H54 (cell line): ENCODE measurements around the gene CHAF1B.
"Not testable (repeated sequence)": the region's sequence is repeated elsewhere in the genome, so short reads cannot be mapped to it uniquely, and the experiment has no call there.

Source experiments
- DNase-seq: peaks from one replicate; pipeline ENCODE4 v3.0.0; 2011; ENCODE audit warnings: low spot score, mixed read lengths; ENCODE audit not compliant: insufficient read length
- FAIRE-seq: peaks from 3 replicates; lab custom pipeline; 2011; peaks lifted over from hg19 to GRCh38; lab: Jason Lieb, UNC
- POLR2A ChIP-seq: IDR thresholded peaks from 2 replicates; pipeline ENCODE4 v1.6.1; 2011; ENCODE audit warnings: low read depth, mild to moderate bottlenecking, low read length

CHAF1B gene

DNA sequence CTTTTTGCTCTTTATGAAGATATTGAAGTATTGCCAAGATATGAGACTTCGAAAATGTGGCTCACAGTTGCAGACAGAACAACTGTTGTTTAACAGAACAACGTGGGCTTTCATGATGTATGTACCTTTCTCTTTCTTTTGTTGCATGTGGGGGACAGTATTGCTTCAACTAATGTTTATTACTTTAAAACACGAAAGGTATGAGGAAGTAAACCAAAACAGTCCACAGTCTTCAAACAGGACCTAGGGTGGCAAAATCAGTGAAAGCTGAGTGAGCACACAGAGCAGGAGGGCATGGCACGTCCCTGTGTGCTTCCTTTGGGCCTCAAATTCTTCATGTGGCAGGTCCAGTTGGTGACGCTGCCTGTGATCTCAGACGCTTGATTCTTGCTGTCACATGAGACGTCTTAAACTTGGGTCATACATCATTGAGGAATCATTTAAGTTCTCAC is 7.8 kb upstream of the CHAF1B start:
- no peak for TF ChIP-seq POLR2A

DNA sequence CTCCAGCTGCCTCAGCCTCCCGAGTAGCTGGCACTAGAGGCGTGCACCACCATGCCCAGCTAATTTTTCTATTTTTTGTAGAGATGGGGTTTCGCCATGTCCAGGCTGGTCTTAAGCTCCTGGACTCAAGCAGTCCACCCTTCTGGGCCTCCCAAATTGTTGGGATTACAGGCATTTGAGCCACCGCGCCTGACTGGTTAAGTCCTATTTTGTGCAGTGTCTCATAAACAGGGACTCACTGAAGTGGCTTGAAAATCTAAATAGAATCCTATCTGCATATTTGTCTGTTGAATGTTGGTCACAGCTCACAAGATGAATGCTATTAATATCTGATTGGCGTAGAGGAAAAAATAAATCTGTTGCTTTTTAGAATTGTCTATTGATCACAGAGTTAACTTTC is 5.9 kb upstream of the CHAF1B start:
- no peak for DNase-seq
- TF ChIP-seq POLR2A = no peak
- FAIRE-seq = no peak

More for the DNA sequence above, 7.8 kb upstream of the CHAF1B start:
- FAIRE-seq (no peak), DNase-seq (no peak)

DNA sequence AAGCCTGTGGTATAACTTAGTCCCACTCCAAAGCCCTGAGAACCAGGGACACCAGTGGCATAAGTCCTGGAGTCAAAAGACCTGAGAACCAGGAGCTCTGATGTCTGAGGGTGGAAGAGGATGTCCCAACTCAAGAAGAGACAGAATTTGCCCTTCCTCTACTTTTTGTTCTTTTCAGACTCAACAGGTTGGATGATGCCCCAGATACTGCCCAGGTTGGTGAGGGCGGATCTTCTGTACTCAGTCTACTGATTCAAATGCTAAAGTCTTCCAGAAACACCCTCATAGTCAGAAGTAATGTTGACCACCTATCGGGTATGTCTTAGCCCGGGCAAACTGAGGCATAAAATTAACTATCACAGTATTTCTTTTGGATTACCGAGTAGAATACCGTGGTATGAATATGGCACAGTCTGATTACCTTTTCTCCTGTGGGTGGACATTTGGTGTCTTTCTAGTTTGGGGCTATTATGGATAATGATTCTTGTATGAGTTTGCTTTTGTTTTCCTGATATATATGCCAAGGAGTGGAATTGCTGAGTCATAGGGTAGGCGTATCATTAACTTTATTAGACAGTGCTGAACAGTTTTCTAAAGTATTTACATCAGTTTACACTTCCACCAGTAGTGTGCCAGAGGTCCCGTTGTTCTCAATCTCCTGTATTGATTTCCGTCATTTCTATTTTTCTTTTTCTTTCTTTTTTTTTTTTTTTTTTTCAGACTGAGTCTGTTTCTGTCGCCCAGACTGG is 3.2 kb upstream of the CHAF1B start:
- FAIRE-seq (no peak), DNase-seq (no peak)
- TF ChIP-seq POLR2A = no peak

DNA sequence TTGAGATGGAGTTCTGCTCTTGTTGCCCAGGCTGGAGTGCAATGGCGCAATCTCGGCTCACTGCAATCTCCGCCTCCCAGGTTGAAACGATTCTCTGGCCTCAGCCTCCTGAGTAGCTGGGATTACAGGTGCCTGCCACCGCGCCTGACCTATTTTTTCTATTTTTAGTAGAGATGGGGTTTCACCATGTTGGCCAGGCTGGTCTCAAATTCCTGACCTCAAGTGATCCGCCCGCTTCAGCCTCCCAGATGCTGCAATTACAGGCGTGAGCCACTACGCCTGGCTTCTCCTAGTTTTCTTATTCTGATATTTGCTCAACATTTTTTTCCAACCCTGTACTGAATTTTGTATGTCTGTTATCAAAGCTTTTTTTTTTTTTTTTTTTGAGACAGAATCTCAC is 2.5 kb upstream of the CHAF1B start:
- not testable (repeated sequence) for DNase-seq, FAIRE-seq

DNA sequence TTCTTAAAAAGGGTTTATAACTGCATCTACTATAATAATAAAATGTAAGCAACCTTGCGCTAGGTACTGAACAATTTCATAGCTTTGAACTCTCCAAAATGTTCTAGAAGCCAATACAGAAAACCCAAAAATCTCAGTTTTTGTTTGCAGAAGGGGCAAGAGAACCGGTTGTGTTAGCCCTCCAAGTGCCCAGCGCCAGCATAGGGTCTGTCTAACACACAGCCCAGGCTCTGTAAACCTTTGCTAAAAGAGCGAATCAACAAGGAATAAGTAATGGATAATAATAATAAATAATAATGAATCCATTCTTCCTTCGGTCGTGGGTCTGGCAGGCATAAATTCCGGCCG is 333 bp upstream of the CHAF1B start:
- no peak for FAIRE-seq
- TF ChIP-seq POLR2A = no peak
- DNase-seq = no peak

DNA sequence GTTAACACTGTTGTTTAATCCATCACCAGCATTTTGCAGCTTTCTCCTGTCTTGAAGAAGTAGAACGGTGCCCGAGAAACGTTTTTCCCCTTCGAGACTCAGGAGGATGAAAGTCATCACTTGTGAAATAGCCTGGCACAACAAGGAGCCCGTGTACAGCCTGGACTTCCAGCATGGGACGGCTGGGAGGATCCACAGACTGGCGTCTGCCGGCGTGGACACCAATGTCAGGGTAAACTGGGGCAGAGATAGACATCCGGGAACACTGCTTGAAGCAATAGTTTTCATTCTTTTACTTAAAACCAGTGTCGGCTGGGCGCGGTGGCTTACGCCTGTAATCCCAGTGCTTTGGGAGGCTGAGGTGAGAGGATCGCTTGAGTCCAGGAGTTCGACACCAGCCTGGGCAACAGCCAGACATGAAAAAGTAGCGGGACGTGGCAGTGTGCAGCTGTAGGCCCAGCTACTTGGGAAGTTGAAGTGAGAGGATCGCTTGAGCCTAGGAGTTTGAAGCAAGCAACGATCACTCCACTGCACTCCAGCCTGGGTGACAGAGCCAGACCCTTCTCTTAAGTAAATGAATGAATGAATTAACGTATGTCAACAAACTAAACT is 945 bp downstream of the CHAF1B start:
- FAIRE-seq (no peak), DNase-seq (no peak)
- no peak for TF ChIP-seq POLR2A

DNA sequence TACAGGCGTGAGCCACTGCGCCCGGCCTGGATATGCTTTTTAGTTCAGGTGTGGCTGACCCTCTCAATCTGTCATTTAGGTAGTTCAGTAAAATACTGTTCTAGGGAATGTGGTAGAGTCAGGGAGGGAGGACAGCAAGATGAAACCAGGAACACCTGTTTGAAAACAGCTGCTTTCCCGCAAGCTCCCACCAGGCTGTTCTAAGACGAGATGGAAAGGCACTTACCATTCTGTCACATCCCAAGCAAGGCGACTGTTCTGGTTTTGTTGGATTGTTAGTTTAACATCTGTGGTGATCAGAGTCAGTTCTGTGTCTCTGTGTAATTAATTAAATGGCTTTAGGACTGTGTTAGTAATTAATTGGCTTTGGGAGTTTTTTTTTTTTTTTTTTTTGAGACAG is 2.9 kb downstream of the CHAF1B start:
- DNase-seq (no peak), FAIRE-seq (no peak)
- no peak for TF ChIP-seq POLR2A

DNA sequence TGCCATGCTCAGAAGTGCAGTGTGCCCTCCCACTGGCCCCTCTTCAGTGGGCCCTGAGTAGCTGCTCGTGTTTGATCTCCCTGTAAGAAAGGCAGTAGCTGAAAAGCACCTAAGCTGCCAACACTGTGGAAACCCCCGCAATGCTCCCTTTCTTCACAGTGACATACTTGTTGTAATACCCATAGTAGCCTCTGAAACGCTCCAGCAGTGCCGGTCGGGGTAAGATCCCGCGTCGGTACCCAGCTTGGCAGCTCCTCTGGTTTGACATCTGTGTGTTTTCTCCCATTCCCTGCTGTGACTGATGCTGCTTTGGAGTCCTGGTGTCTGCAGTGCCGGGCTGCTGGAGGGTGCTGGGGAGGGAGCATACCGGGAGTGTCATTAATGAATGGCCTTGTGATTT is 3.6 kb downstream of the CHAF1B start:
- FAIRE-seq = no peak
- no peak for TF ChIP-seq POLR2A
- DNase-seq = no peak

DNA sequence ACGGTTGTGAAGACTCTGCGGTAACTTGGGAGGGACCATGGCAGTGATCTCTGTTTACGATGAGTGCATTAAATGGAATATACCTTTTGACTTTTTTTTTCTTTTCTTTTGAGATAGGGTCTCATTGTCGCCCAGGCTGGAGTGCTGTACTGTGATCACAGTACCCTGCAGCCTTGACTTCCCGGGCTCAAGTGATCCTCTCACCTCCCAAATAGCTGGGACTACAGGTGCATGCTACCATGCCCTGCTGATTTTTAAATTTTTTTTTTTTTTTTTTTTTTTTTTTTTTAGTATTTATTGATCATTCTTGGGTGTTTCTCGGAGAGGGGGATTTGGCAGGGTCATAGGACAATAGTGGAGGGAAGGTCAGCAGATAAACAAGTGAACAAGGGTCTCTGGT is 6.5 kb downstream of the CHAF1B start:
- not testable (repeated sequence) for FAIRE-seq, DNase-seq

DNA sequence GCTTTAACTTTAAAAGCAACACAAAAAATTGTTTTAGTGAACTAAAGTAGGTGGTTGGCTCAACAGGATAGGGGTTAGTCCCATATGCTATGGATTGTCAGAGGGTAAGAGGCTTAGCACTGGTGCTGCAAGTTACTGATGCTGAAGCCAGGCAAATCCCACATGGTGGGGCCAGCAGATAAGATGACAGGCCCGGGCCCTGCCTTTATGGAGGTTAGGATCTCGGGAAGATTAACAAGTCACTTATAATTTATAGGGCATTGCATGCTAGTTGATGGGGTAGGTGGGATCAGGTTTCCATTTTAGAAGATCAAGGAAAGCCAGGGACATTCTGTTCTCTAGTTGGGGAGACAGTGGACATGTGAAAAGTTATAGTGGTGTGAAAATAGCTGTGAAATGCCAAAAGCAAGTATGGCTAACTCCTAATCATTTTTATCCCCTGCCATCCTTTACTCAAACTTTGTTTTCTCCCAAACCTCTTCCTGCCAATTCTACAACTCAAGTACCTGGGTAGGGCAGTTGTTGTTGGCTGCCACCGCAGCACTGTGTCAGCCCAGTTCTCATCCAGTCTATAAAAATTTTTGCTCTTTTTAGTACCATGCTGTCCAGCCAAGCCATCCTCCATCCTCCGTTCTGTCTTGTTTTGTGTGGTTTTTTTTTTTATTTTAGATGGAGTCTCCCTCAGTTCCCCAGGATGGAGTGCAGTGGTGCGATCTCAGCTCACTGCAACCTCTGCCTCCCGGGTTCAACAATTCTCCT is 10.3 kb downstream of the CHAF1B start:
- no peak for TF ChIP-seq POLR2A
- no peak for FAIRE-seq
- no peak for DNase-seq

DNA sequence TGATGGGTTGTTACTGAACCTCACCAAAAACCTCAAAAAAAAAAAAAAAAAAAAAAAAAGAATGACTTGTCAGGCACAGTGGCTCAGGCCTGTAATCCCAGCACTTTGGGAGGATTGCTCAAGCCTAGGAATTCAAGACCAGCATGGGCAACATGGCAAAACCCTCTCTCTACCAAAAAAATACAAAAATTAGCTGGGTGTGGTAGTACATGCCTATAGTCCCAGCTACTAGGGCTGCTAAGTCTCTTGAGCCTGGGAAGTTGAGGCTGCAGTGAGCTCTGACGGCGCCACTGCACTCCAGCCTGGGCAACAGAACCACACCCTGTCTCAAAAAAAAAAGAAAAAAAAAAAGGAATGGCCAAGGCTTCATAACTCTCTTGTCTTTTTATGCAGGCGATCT is 11.1 kb downstream of the CHAF1B start:
- DNase-seq (no peak), FAIRE-seq (no peak)
- no peak for TF ChIP-seq POLR2A

DNA sequence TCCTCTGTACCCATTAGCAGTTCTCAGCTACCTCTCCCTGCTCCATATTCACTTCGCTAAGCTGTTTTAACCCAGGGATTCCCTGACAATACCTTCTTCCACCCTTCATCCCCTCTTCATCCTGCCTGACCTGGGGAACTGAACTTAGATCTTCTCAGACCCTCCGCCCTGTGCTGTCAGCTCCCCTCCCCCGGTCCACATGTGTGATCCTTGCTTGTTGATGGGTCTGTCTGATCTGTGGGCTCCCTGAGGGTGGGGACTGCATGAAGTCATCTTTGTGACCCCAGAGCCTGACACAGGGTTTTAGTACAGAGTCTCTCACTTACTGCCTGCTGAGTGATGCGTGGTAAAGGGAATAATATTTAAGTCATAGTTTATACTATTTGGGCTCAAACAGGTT is 11.8 kb downstream of the CHAF1B start:
- no peak for TF ChIP-seq POLR2A
- no peak for DNase-seq

DNA sequence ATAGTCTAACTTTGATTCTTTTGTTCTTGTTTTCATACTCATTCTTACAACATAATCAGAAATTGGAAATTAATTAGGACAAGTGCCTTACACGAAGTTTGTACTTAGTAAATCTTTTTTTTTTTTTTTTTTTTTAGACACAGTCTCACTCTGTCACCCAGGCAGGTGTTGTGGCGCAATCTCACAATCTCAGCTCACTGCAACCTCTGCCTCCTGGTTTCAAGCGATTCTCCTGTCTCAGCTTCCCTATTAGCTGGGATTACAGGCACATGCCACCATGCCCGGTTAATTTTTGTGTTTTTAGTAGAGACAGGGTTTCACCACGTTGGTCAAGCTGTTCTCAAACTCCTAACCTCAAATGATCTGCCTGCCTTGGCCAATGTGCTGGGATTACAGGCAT is 12.4 kb downstream of the CHAF1B start:
- TF ChIP-seq POLR2A = no peak

More for the DNA sequence above, 11.8 kb downstream of the CHAF1B start:
- no peak for FAIRE-seq

DNA sequence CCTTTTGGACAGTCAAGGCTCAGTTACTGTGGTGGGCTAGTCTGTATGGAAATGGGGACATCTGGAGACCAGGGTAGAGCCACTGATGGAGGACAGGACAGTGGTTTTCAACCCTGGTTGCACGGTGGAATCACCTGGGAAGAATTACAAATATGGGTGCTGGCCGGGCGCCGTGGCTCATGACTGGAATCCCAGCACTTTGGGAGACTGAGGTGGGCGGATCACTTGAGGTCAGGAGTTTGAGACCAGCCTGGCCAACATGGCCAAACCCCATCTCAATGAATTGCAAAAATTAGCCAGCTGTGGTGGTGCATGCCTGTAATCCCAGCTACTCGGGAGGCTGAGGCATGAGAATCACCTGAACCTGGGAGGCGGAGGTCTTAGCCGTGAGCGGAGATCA is 14.5 kb downstream of the CHAF1B start:
- not testable (repeated sequence) for DNase-seq, FAIRE-seq

More for the DNA sequence above, 12.4 kb downstream of the CHAF1B start:
- DNase-seq (no peak), FAIRE-seq (no peak)
